ENCODE data around the gene C4B. TPM values are rescaled to one million over a fixed set of nuclear protein-coding genes. Genes with fewer than 3 reads are reported as not detected.
A peak's percentile ranks its signal among the peaks of the same experiment; 100 is the strongest.
"Not testable (repeated sequence)": the region's sequence is repeated elsewhere in the genome, so short reads cannot be mapped to it uniquely, and the experiment has no call there.

C4B gene
- total RNA-seq, 1 donor from 2014 or later, result 1.2 TPM

DNA sequence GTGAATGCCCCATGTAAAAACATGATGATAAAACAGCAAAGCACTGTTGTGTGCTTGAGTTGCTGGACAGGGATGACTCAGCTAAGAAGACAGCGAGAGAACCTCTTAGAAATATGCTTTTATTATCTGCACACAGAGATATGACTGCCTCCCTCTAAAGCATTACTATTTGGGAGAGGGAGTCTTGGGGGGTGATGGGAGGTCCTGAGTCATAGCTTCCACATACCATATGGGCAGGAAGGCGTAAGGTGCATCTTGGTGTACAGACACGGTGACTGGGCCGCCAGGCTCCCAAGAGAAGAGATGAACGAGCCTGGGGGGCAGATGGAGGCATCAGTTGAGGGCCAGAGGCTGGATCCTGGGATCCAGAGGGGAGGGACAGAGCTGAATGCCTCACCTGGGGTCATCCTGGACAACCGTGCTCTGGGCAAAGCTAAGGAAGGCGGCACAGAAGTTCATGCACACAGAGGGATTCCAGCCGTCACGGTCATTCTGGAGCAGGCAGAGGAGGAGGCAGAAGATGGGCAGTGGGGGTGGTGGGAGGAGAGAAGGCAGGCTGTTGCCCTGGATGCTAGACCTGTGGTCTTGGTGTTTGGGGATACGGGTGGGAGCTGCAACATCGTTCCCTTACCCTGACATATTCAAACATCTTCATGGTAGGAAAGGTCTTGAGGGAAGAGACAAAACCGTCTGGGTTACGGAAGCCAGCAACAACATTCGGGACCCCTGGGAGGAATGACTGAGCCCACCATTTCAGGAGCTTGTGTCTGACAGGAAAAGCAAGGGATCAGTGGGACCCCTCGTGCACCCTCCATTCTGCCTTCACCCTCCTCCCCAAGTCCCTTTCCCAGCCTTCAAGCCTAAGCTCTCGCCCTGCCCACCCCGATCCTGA, 44.6 kb upstream of the C4B start:
- TF ChIP-seq, protein P1, sequence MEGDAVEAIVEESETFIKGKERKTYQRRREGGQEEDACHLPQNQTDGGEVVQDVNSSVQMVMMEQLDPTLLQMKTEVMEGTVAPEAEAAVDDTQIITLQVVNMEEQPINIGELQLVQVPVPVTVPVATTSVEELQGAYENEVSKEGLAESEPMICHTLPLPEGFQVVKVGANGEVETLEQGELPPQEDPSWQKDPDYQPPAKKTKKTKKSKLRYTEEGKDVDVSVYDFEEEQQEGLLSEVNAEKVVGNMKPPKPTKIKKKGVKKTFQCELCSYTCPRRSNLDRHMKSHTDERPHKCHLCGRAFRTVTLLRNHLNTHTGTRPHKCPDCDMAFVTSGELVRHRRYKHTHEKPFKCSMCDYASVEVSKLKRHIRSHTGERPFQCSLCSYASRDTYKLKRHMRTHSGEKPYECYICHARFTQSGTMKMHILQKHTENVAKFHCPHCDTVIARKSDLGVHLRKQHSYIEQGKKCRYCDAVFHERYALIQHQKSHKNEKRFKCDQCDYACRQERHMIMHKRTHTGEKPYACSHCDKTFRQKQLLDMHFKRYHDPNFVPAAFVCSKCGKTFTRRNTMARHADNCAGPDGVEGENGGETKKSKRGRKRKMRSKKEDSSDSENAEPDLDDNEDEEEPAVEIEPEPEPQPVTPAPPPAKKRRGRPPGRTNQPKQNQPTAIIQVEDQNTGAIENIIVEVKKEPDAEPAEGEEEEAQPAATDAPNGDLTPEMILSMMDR (conservative IDR thresholded peaks at IDR 0.05; ENCODE audit: low read depth, low read length), result no peak
- no peak for DNase-seq (ENCODE audit: low read depth)
- peak overlapping the region; percentile 90 for H3K4me3 ChIP-seq (ENCODE audit: low read depth, low read length)

DNA sequence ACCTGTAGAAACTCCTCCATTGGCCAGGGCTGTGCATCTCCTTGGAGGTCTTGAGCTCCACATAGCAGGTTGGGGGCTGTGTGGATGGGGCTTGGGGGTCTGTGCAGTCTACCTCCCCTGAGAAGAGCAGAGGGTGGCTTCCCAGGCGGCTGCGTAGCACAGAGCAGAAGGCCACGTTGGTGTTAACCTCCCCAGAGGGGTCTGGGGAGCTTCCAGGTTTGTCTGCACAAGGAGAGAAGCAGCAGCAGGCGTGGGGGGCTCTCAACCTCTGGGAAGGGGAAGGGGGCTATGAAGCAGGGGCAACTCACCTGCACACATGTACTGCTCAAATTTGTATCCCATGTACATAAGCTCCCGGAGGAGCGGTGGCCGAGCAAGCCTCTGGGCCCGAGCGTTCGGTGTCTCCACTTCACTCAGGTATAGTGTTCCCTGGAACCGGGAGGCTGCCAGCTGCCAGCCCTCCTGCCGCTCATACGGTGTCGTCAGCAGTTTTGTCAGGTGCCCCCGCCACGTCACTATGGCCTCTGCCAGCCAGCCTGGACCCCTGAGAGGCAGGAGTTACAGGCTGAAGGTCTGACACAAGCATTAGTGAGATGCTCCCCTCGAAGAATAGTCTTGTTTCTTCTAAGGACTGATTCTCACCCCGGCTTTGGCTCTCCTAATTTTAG, 43.9 kb upstream of the C4B start:
- TF ChIP-seq, protein P1 (conservative IDR thresholded peaks at IDR 0.05; ENCODE audit: low read depth, low read length), result no peak
- no peak for DNase-seq (ENCODE audit: low read depth)
- H3K4me3 ChIP-seq (ENCODE audit: low read depth, low read length), result peak overlapping the region; percentile 90

DNA sequence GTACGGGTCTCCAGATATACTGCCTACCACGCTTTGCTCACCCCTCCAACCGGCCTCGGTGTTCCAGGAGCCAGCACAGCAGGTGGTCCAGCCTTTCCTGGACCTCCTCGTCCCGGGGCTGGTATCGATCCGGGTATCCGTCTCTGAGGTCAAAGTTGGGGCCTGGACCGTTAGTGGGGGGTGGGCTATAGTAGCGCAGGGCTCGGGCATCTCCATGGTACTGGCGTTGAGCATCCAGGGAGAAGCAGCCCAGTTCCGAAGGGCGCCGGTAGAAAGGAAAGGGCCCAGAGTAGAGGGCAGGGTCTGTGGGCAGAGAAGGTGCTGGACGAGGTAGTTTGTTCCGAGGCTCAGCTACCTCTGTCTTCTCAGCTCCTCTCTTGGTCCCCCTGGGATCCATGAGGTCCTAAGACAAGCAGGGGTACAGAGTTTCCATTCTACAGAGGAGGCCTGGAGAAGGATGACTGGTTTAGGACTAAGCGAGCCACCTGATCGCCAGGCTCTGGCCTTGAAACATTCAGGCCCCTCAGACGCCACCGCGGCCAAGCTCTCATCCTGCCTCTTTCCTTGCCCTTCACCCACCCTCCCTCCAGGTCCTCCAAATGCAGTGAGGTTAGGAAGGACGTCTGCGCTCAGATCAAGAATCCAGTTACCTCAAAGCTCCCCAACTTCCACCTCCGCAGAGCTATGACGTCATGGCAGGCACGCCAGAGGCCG, 43.2 kb upstream of the C4B start:
- H3K4me3 ChIP-seq (ENCODE audit: low read depth, low read length), result peak overlapping the region; percentile 90
- TF ChIP-seq, protein P1 (conservative IDR thresholded peaks at IDR 0.05; ENCODE audit: low read depth, low read length), result no peak
- no peak for DNase-seq (ENCODE audit: low read depth)

DNA sequence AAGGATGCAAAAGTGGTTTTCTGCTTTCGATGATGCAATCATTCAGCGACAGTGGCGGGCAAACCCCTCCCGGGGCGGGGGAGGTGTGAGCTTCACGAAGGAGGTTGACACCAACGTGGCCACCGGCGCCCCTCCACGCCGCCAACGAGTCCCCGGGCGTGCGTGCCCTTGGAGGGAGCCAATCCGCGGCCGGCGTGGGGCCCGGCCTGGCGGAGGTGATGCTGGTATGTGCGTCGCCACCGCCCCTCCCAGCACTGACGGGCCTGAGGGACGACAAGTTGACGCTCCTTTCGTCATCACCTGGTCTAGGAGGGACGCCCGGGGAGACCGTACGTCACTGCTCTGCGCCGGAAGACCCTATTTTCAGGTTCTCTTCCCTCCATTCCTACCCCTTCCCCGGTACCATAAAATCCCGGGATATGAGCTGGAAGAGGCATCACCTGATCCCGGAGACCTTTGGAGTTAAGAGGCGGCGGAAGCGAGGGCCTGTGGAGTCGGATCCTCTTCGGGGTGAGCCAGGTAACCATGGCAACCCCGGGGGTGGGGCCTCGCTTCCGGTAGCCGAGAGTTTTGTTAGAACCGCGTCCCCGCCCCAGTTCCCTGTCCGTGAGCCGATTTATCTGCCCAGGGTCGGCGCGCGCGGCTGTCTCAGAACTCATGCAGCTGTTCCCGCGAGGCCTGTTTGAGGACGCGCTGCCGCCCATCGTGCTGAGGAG, 42.4 kb upstream of the C4B start, which contains the start of gene DXO:
Gene DXO (minus strand): TSS at position 146 of the 716 bp plus-strand sequence. CDS start 463 bp downstream, outside the sequence.
- TF ChIP-seq, protein P1 (conservative IDR thresholded peaks at IDR 0.05; ENCODE audit: low read depth, low read length), result no peak
- peak within 1 kb of the TSS; percentile 90 for H3K4me3 ChIP-seq (ENCODE audit: low read depth, low read length)
- DNase-seq (ENCODE audit: low read depth), result peak; percentile 88

DNA sequence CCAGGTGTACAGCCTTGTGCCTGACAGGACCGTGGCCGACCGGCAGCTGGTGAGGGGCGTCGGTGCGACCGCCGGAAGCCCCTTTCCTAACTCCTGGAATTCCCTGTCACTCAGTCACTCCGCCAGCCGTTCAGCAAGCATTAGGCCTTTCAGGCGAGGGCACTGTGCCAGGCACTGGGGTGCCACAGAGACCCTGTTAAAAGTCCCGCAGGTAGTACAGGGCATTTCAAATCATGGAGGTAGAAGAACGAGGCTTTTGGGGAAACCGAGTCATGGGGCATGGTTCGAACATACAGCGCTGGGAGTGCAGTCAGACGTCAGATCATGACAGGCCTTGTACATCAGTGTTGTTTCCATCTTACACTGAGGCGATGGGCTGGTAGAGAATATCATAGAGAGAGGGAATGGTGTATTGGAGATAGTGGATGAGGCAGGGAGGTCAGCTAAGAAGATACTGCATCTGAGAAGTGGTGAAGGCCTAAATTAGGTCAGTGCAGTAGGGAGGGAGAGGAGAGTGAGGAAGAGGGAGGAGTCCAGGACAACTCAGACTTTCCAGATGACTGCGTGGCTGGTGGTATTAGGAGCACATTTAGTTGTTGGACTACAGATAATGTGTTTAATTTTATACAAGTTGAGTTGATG, 41.8 kb upstream of the C4B start:
- TF ChIP-seq, protein P1 (conservative IDR thresholded peaks at IDR 0.05; ENCODE audit: low read depth, low read length), result no peak
- no peak for DNase-seq (ENCODE audit: low read depth)
- H3K4me3 ChIP-seq (ENCODE audit: low read depth, low read length), result peak overlapping the region; percentile 90

DNA sequence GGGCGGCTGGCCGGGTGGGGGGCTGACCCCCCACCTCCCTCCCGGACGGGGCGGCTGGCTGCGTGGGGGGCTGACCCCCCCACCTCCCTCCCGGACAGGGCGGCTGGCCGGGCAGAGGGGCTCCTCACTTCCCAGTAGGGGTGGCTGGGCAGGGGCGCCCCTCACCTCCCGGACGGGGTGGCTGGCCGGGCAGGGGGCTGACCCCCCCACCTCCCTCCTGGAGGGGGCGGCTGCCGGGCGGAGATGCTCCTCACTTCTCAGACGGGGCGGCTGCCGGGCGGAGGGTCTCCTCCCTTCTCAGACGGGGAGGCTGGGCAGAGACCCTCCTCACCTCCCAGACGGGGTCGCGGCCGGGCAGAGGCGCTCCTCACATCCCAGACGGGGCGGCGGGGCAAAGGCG, 38.5 kb upstream of the C4B start:
- DNase-seq (ENCODE audit: low read depth); H3K4me3 ChIP-seq (ENCODE audit: low read depth, low read length): not testable (repeated sequence)
